Activated naive CD4-positive, alpha-beta T cell treated with anti-CD3 and anti-CD28 coated beads, Interleukin-2, amount 10 ng/mL, durations not matched to agents 7 days and 5 days (primary cell): ENCODE data around the gene CSNK1A1L.

ENCODE experiments used
- CTCF ChIA-PET: fragments of 350-600 bp; sonication (Branson Sonifier 250); formaldehyde crosslinking; loops from one replicate; lab custom pipeline; 2021; ENCODE audit warnings: antibody characterized with exemption; lab: Charles Lee
- DNase-seq: peaks from one replicate; pipeline ENCODE4 v3.0.0-alpha.2; 2020
- H3K27ac Mint-ChIP-seq: one replicate; pipeline ENCODE4 v1.8.0; 2021; ENCODE audit warnings: mild to moderate bottlenecking, moderate library complexity, mixed read lengths
- H3K27me3 Mint-ChIP-seq: one replicate; pipeline ENCODE4 v1.8.0; 2021; ENCODE audit warnings: mild to moderate bottlenecking, mixed read lengths
- H3K36me3 Mint-ChIP-seq: one replicate; pipeline ENCODE4 v1.8.0; 2021; ENCODE audit warnings: mixed read lengths
- H3K4me1 Mint-ChIP-seq: one replicate; pipeline ENCODE4 v1.8.0; 2021; ENCODE audit warnings: mixed read lengths
- H3K4me3 Mint-ChIP-seq: one replicate; pipeline ENCODE4 v1.8.0; 2021; ENCODE audit warnings: mild to moderate bottlenecking, moderate library complexity, mixed read lengths
- H3K9me3 Mint-ChIP-seq: one replicate; pipeline ENCODE4 v1.8.0; 2021; ENCODE audit warnings: mixed read lengths

Gene CSNK1A1L

DNA sequence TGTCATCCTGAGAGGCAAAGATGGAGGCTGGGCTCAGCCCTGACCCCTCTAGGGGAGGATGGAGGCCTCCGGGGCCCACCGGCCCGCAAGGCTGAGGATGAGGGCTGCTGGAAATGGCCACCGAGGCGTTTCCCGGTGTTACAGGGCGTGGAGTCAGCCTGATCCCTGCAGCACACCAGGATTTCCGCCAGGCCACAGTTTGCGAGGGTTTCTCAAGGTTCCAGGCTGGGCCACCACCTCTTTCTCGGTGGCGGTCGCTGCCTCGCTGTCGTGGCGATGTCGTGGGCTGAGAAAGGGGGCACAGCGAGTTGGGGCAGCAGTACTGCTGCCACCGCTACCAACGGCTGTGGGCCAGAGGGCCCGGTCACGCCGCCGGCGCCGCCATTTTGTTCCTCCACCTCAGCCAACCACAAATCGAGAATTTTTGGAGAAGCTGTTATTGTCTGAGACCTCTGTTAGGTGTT lies at the start of gene CSNK1A1L:
Gene CSNK1A1L, minus strand, starts transcription at position 414 of the 464 bp plus-strand sequence. Its CDS starts 408 bp downstream, at position 6.
- Mint-ChIP-seq H3K27ac (no peak within 1 kb of the TSS), H3K4me1 (no peaks in the 10 kb centered on the region), H3K9me3 (no peaks in the 10 kb centered on the region), H3K4me3 (no peak within 1 kb of the TSS), H3K36me3 (no peaks in the 10 kb centered on the region), H3K27me3 (peaks cover 6% of the 10 kb centered on the region)
- CTCF ChIA-PET, result no interaction called here
- no peak for DNase-seq

DNA sequence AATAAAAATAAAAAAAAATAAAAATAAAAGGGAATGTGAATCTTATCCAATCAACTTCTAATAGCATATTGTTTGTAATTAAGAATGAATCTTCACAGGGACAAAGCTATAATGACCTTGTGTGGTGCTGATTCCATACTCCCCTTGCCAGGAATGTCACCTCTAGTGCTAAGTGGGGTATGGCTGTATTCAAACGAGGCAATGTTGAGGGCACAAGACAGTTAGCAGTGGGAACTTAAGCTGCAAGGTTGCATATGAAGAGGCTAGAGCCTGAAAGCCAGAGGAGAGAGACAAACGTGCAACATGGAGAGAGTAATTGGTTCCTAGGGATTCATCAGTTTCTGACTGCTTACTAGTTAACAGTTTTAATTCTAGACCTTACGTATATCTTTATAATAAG lies 43.9 kb upstream of the CSNK1A1L start:
- no peaks in the 10 kb centered on the region for H3K4me1 Mint-ChIP-seq
- DNase-seq, result no peak
- H3K36me3 Mint-ChIP-seq, result no peaks in the 10 kb centered on the region
- no peaks in the 10 kb centered on the region for H3K9me3 Mint-ChIP-seq
- no peak overlapping the region for H3K4me3 Mint-ChIP-seq
- H3K27me3 Mint-ChIP-seq, result no peaks in the 10 kb centered on the region
- CTCF ChIA-PET, result no interaction called here
- H3K27ac Mint-ChIP-seq, result no peak overlapping the region

DNA sequence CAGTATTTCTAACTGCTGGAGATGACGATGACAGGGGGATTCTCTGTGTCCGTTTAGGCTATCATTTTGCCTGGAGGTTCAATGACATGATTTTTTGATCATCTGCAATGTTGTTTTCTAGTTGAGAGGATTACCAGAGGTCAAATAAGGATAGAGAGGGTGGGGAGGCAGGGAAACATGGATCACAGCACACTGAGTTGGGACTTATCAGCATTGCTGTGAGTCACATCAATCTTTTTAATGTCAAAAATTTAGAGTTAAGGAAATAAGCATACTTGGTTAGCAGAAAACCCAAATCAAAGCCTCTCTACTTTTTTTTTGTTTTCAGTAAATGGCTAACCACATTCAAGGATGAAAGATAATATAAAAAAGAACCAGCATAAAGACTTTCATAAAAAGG lies 43.0 kb upstream of the CSNK1A1L start:
- Mint-ChIP-seq H3K36me3 (no peaks in the 10 kb centered on the region), H3K4me1 (no peaks in the 10 kb centered on the region), H3K27ac (no peak overlapping the region), H3K4me3 (no peak overlapping the region), H3K27me3 (no peaks in the 10 kb centered on the region), H3K9me3 (no peaks in the 10 kb centered on the region)
- CTCF ChIA-PET, result no interaction called here
- DNase-seq, result no peak

DNA sequence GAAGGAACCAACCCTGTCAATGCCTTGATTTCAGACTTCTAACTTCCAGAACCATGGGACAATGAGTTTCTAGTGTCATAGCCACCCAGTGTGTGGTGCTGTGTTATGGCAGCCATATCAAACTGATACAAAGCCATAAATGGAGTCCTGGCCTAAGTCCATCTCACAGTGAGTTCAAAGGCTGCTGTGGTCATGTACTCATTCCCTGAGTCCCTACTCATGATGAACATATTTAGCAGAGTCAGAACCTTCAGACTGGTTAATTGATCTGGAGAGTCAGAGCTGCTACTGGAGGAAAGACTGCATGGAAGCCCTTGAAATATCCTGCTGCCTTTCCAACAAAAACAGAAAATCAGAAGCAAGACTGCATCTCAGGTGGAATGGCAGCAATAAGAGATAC lies 39.2 kb upstream of the CSNK1A1L start:
- no peaks in the 10 kb centered on the region for H3K9me3 Mint-ChIP-seq
- no peaks in the 10 kb centered on the region for H3K27me3 Mint-ChIP-seq
- H3K36me3 Mint-ChIP-seq, result no peaks in the 10 kb centered on the region
- H3K4me3 Mint-ChIP-seq, result no peak overlapping the region
- no peak overlapping the region for H3K27ac Mint-ChIP-seq
- no peak for DNase-seq
- no peaks in the 10 kb centered on the region for H3K4me1 Mint-ChIP-seq
- CTCF ChIA-PET, result no interaction called here

DNA sequence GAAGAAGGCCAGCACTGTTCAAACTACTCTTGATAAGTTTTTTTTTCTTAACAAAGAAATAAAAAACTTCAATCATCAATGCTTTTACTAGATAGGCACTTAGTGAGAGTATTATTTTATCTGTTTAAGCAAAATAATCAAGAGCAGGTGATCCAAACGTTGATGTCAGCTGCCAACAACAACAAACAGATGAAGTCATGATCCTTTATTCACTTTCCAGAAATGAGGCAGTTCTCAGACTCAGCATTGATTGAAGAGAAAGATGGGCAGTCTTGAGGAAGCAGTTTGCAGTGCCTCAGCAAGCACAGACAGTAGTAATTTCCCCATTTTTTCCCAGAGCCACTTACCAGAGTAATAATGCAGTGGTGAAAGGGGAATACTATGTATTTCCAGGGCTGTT lies 38.4 kb upstream of the CSNK1A1L start:
- Mint-ChIP-seq H3K4me1 (no peaks in the 10 kb centered on the region), H3K9me3 (no peaks in the 10 kb centered on the region), H3K36me3 (no peaks in the 10 kb centered on the region), H3K4me3 (no peak overlapping the region), H3K27me3 (no peaks in the 10 kb centered on the region), H3K27ac (no peak overlapping the region)
- no peak for DNase-seq
- CTCF ChIA-PET, result no interaction called here

DNA sequence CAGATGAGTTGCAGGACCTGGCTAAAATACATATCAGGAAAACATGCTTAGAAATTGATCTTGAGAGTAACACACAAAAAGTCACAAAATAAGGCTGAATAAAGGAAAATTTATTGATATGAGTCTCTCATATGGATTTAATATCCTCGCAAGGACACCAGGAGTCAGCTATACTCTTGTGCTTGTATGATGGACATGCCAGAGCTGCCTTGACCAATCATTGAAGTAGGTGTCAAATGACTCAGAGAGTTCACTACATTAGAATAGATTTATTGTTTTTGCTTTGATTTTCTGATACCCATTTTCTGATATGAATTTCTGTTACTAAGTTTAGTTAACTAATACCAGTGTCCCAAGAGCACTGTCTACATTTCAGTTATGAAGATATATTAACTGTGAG lies 37.4 kb upstream of the CSNK1A1L start:
- CTCF ChIA-PET, result no interaction called here
- H3K27ac Mint-ChIP-seq, result no peak overlapping the region
- no peaks in the 10 kb centered on the region for H3K4me1 Mint-ChIP-seq
- no peaks in the 10 kb centered on the region for H3K27me3 Mint-ChIP-seq
- H3K36me3 Mint-ChIP-seq, result no peaks in the 10 kb centered on the region
- no peaks in the 10 kb centered on the region for H3K9me3 Mint-ChIP-seq
- no peak for DNase-seq
- no peak overlapping the region for H3K4me3 Mint-ChIP-seq

DNA sequence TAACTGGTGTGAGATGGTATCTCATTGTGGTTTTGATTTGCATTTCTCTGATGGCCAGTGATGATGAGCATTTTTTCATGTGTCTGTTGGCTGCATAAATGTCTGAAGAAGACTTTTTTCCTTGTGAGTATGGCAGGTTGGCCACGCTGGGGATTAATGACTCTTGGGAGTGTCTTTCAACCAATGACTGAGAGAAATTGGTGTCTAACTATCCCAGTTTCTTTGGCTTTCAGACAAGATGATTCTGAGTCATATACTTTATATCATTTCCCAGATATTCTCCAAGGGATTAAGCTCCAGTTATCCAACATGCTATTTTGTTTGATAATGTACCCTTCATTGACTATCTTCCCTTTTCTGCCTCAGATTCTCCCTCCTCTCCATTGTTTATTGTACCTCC lies 35.5 kb upstream of the CSNK1A1L start:
- no peak overlapping the region for H3K4me3 Mint-ChIP-seq
- no peaks in the 10 kb centered on the region for H3K9me3 Mint-ChIP-seq
- no peak for DNase-seq
- no peaks in the 10 kb centered on the region for H3K27me3 Mint-ChIP-seq
- CTCF ChIA-PET, result no interaction called here
- no peaks in the 10 kb centered on the region for H3K36me3 Mint-ChIP-seq
- H3K27ac Mint-ChIP-seq, result no peak overlapping the region
- no peaks in the 10 kb centered on the region for H3K4me1 Mint-ChIP-seq

DNA sequence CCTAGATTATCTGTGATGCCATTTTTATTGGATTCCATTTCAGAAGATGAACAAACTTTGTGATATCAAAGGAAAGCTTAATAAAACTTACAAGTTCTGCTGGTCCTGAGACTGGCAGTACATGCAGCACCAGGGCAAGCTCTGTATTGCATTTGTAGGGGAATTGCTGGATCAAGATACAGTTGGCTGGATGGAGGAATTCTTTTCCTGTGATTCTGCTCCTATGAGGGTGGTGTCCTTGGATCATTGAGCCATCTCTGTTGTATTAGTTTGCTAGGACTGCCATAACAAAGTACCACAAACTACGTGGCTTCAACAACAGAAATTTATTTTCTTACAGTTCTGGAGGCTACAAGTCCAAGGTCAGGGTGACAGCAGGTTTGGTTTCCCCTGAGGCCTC lies 33.9 kb upstream of the CSNK1A1L start:
- H3K36me3 Mint-ChIP-seq, result no peaks in the 10 kb centered on the region
- CTCF ChIA-PET, result no interaction called here
- H3K27me3 Mint-ChIP-seq, result no peaks in the 10 kb centered on the region
- H3K9me3 Mint-ChIP-seq, result no peaks in the 10 kb centered on the region
- H3K4me1 Mint-ChIP-seq, result no peaks in the 10 kb centered on the region
- no peak overlapping the region for H3K27ac Mint-ChIP-seq
- DNase-seq, result no peak
- H3K4me3 Mint-ChIP-seq, result no peak overlapping the region

DNA sequence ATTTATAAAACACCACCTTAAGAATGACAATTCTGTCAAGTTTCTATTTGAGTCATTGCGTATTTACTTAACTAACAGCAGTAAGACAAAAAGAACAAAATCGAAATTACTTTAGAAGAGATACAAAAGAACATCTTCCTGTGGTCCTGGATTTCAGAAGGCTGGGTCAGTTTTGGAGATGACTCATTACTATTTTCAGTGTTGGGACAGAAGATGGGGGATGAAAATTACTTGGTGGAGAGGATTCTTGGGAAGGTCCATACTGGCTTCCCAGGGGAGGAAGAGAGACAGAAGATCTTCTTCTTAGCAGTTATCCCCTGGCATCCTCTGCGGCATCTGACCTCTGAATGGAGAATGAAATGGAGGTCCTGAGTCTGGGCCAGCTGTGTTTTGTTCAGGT lies 33.5 kb upstream of the CSNK1A1L start:
- Mint-ChIP-seq H3K4me3 (no peak overlapping the region), H3K9me3 (no peaks in the 10 kb centered on the region), H3K4me1 (no peaks in the 10 kb centered on the region), H3K27me3 (no peaks in the 10 kb centered on the region), H3K27ac (no peak overlapping the region), H3K36me3 (no peaks in the 10 kb centered on the region)
- DNase-seq, result no peak
- CTCF ChIA-PET, result no interaction called here

DNA sequence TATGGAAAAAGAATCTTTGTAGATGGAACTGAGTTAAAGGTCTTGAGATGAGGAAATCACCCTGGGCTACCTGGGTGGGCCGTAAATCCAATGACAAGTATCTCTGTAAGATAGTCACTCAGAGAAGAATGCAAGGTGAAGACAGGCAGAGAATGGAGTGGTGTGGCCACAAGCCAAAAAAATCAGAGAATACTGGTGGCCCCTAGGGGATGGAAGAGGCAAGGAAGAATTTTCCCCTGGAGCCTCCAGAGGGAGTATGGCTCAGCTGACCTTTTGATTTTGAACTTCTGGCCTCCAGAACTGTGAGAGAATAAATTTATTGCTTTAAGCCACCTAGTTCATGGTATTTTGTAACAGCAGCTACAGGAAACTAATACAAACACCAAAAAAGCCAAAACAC lies 32.7 kb upstream of the CSNK1A1L start:
- no peak overlapping the region for H3K4me3 Mint-ChIP-seq
- CTCF ChIA-PET, result no interaction called here
- no peaks in the 10 kb centered on the region for H3K27me3 Mint-ChIP-seq
- no peaks in the 10 kb centered on the region for H3K36me3 Mint-ChIP-seq
- H3K9me3 Mint-ChIP-seq, result no peaks in the 10 kb centered on the region
- no peaks in the 10 kb centered on the region for H3K4me1 Mint-ChIP-seq
- no peak overlapping the region for H3K27ac Mint-ChIP-seq
- DNase-seq, result no peak

DNA sequence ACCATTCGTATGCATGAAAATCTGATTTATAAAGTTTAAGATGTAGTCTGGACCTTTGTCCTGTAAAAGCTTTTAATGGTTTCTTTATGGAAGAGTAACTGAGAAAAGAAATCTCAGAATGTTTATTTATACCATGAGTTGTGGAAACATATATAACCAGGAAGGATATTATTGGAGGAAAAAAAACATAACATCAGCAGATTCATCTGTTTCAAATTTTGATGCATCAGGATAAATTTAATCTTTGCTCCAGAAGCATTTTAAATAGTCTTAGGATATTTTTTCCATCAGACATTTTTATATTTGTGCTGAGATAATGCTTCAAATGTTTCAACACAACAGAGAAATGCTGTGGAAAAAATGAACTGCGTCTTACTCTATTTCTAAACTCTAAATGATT lies 31.2 kb upstream of the CSNK1A1L start:
- Mint-ChIP-seq H3K27me3 (no peaks in the 10 kb centered on the region), H3K4me3 (no peak overlapping the region), H3K27ac (no peak overlapping the region), H3K4me1 (no peaks in the 10 kb centered on the region), H3K36me3 (no peaks in the 10 kb centered on the region), H3K9me3 (no peaks in the 10 kb centered on the region)
- DNase-seq, result no peak
- CTCF ChIA-PET, result no interaction called here

DNA sequence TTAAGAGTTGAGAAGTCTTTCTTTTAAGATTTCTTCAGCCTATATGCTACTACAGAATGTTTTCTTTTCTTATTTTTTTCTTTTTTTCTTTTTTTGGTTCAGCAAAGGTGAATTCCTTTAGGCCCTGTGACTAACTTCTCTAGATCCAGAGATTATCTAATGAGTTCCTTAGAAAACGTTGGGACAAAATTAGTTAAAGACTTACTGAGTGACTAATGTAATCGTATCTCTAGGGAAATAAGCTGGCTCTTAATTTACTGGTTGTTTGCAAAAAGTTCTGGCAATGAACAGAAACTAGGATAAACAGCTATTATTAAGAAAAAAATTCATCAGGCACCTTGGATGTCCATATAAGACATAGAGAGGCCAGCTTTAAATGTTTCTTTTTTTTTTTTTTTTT lies 30.7 kb upstream of the CSNK1A1L start:
- Mint-ChIP-seq H3K36me3 (no peaks in the 10 kb centered on the region), H3K4me1 (no peaks in the 10 kb centered on the region), H3K9me3 (no peaks in the 10 kb centered on the region), H3K4me3 (no peak overlapping the region), H3K27ac (no peak overlapping the region), H3K27me3 (no peaks in the 10 kb centered on the region)
- CTCF ChIA-PET, result no interaction called here
- DNase-seq, result no peak

DNA sequence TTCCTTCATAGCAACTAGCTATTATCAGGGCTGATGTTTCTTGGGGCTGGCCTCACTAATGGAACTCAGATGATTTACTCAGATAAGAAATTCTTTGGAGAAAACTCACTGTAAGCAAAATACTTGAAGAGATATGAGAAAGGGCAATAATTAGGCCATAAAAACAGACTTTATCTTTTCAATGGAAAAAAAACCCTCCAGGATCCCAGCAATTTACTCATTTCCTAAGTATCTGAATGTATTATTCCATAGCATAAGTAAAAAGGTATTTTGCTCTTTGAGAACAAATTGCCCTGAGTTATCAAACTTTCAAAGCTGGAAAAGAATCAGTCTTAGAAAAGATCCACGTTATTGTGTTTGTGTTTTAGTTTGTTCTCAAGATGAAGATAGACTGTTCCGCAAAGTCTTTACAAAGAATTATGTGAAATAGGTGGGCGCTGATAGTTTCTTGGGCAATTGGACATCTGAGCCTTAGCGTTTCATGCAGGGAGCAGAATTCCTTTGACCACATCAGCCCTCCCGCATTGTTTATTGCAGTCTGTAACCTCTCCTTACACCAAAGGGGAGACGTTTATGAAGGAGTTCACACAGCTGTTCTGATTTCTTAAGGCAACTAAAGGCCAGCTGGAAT lies 29.1 kb upstream of the CSNK1A1L start:
- no peaks in the 10 kb centered on the region for H3K36me3 Mint-ChIP-seq
- CTCF ChIA-PET, result no interaction called here

DNA sequence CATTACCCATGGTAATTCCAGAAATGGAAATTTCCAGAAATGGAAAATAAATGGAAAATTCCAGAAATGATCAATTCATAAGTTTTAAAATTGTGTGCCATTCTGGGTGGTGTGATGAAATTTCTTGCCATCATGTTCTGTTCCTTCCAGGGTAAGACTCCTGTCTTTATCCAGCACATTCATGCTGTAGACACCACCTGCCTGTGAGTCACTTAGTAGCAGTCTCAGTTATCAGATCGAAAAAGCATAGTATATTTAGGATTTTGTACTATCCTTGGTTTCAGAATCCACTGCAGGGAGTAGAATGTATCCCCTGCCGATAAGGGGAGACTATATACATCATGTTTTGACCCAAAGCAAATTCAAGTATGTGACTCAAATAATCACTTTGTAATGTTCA lies 26.7 kb upstream of the CSNK1A1L start:
- DNase-seq, result no peak
- CTCF ChIA-PET, result no interaction called here

More for the DNA sequence above, 29.1 kb upstream of the CSNK1A1L start:
- Mint-ChIP-seq H3K4me1 (no peaks in the 10 kb centered on the region), H3K27ac (no peak overlapping the region), H3K27me3 (no peaks in the 10 kb centered on the region), H3K4me3 (no peak overlapping the region), H3K9me3 (no peaks in the 10 kb centered on the region)
- DNase-seq, result no peak

DNA sequence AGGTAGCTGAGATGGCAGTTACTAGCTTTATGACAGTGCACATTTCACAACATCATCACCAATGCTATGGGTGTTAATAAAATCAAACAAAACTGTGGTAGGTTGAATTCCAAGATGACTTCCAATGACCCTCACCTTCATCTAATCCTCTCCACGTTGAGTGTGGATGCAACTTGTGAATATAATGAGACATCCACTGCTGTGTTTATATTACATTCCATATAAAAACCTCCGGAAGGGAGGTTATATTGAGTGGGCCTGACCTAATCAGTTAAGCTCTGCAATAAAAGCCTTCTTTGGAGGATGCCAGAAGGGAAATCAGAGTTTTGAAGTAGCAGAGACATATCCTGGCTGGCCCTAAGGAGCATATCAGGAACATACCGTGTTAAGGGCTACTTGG lies 25.6 kb upstream of the CSNK1A1L start:
- H3K27ac Mint-ChIP-seq, result no peak overlapping the region
- H3K9me3 Mint-ChIP-seq, result no peaks in the 10 kb centered on the region
- CTCF ChIA-PET, result no interaction called here
- H3K27me3 Mint-ChIP-seq, result no peaks in the 10 kb centered on the region
- H3K4me1 Mint-ChIP-seq, result no peaks in the 10 kb centered on the region
- H3K36me3 Mint-ChIP-seq, result no peaks in the 10 kb centered on the region
- DNase-seq, result no peak
- H3K4me3 Mint-ChIP-seq, result no peak overlapping the region

More for the DNA sequence above, 26.7 kb upstream of the CSNK1A1L start:
- Mint-ChIP-seq H3K36me3 (no peaks in the 10 kb centered on the region), H3K27me3 (no peaks in the 10 kb centered on the region), H3K27ac (no peak overlapping the region), H3K9me3 (no peaks in the 10 kb centered on the region), H3K4me1 (no peaks in the 10 kb centered on the region), H3K4me3 (no peak overlapping the region)

DNA sequence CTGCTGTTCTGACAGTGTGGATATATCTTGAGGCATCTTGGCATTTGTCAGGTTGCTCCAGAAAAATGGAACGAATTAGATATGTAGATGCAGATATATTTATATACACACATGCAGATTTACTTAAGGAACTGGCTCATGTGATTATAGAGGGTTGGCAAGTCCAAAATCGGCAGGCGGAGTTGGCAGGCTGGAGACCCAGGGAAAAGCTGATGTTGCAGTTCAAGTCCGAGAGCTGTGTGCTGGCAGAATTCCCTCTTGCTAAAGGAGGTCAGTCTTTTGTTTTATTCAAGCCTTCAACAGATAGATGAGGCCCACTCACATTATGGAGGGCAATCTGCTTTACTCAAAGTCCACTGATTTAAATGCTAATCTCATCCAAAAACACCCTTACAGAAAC lies 24.4 kb upstream of the CSNK1A1L start:
- CTCF ChIA-PET, result no interaction called here
- Mint-ChIP-seq H3K4me1 (no peaks in the 10 kb centered on the region), H3K9me3 (no peaks in the 10 kb centered on the region), H3K27ac (no peak overlapping the region), H3K36me3 (no peaks in the 10 kb centered on the region), H3K27me3 (no peaks in the 10 kb centered on the region), H3K4me3 (no peak overlapping the region)
- DNase-seq, result no peak
